ENCODE measurements around the gene TBC1D17. TPM values are rescaled to one million over a fixed set of nuclear protein-coding genes. Genes with fewer than 3 reads are reported as not detected.

Gene TBC1D17
- 17.7 and 19.9 TPM in 2 replicates for total RNA-seq
- 57.0 TPM for polyA plus RNA-seq (2012)

GRCh38 chr19:49877020-49877878 is at the start of gene TBC1D17, which contains the start of gene AKT1S1:
TSS of gene TBC1D17 (plus strand) at chr19:49877702. CDS start at chr19:49877724, 22 bp downstream.
TSS of gene AKT1S1 (minus strand) at chr19:49877355. CDS start at chr19:49873295, 4,060 bp downstream.
- peak; percentile 100 for DNase-seq (ENCODE audit: low read depth)

GRCh38 chr19:49829200-49829599 is 48.3 kb upstream of the TBC1D17 start:
- DNase-seq (ENCODE audit: low read depth) = no peak

GRCh38 chr19:49829721-49830120 is 47.8 kb upstream of the TBC1D17 start:
- DNase-seq (ENCODE audit: low read depth) = no peak

- DNase-seq (ENCODE audit: low read depth) = peak; percentile 51
Measured at GRCh38 chr19:49830766-49831165, 46.7 kb upstream of the TBC1D17 start.

- DNase-seq (ENCODE audit: low read depth) = no peak
Measured at GRCh38 chr19:49831592-49831991, 45.9 kb upstream of the TBC1D17 start.

GRCh38 chr19:49832556-49832955 is 44.9 kb upstream of the TBC1D17 start:
- DNase-seq (ENCODE audit: low read depth) = peak; percentile 68

- DNase-seq (ENCODE audit: low read depth) = peak; percentile 67
Measured at GRCh38 chr19:49833599-49833998, 43.9 kb upstream of the TBC1D17 start.

GRCh38 chr19:49835562-49835961 is 41.9 kb upstream of the TBC1D17 start:
- DNase-seq (ENCODE audit: low read depth) = no peak

- DNase-seq (ENCODE audit: low read depth) = no peak
Measured at GRCh38 chr19:49836176-49837008, 41.1 kb upstream of the TBC1D17 start.

- no peak for DNase-seq (ENCODE audit: low read depth)
Measured at GRCh38 chr19:49837009-49837310, 40.5 kb upstream of the TBC1D17 start.

- DNase-seq (ENCODE audit: low read depth) = no peak
Measured at GRCh38 chr19:49837425-49837824, 40.1 kb upstream of the TBC1D17 start.

GRCh38 chr19:49838885-49839588 is 38.5 kb upstream of the TBC1D17 start:
- no peak for DNase-seq (ENCODE audit: low read depth)

- DNase-seq (ENCODE audit: low read depth) = no peak
Measured at GRCh38 chr19:49839713-49840112, 37.8 kb upstream of the TBC1D17 start.

- DNase-seq (ENCODE audit: low read depth) = no peak
Measured at GRCh38 chr19:49840321-49840720, 37.2 kb upstream of the TBC1D17 start.

GRCh38 chr19:49840736-49841249 is 36.7 kb upstream of the TBC1D17 start:
- no peak for DNase-seq (ENCODE audit: low read depth)

- DNase-seq (ENCODE audit: low read depth) = no peak
Measured at GRCh38 chr19:49843265-49843664, 34.2 kb upstream of the TBC1D17 start.

GRCh38 chr19:49844138-49845095 is 33.1 kb upstream of the TBC1D17 start:
- no peak for DNase-seq (ENCODE audit: low read depth)

GRCh38 chr19:49845414-49845813 is 32.1 kb upstream of the TBC1D17 start:
- DNase-seq (ENCODE audit: low read depth) = no peak

- no peak for DNase-seq (ENCODE audit: low read depth)
Measured at GRCh38 chr19:49846408-49846807, 31.1 kb upstream of the TBC1D17 start.
